Skeletal muscle tissue (tissue), 4 donors: ENCODE results near the gene SNUPN. TPM values are rescaled to one million over a fixed set of nuclear protein-coding genes. Genes with fewer than 3 reads are reported as not detected.
"Not testable (repeated sequence)": the region's sequence is repeated elsewhere in the genome, so short reads cannot be mapped to it uniquely, and the experiment has no call there.

Experiments used
- H3K27ac ChIP-seq: one replicate; pipeline ENCODE4 v1.7.0; 2013; ENCODE audit warnings: mild to moderate bottlenecking, low read depth, low read length, inconsistent platforms
- H3K27me3 ChIP-seq, 3 donors: one replicate each; pipeline ENCODE4 v1.7.0; 2013; ENCODE audit warnings: low read length in 3 of 3; ENCODE audit not compliant: control insufficient read depth in 3 of 3, insufficient read depth in 3 of 3
- H3K36me3 ChIP-seq, 3 donors: one replicate each; pipeline ENCODE4 v1.7.0; 2013; ENCODE audit warnings: low read length in 3 of 3; ENCODE audit not compliant: control insufficient read depth in 3 of 3, insufficient read depth in 3 of 3
- H3K4me1 ChIP-seq, 3 donors: one replicate each; pipeline ENCODE4 v1.7.0; 2013; ENCODE audit warnings: low read length in 3 of 3, mild to moderate bottlenecking in 3 of 3; ENCODE audit not compliant: control insufficient read depth in 3 of 3, insufficient read depth in 3 of 3
- H3K4me3 ChIP-seq, 3 donors: one replicate each; pipeline ENCODE4 v1.7.0; 2013; ENCODE audit warnings: low read length in 3 of 3
- H3K9ac ChIP-seq, 3 donors: one replicate each; pipeline ENCODE4 v1.7.0; 2013; ENCODE audit warnings: low read length in 3 of 3, mild to moderate bottlenecking in 3 of 3, moderate library complexity in 2 of 3, low read depth in 1 of 3
- H3K9me3 ChIP-seq, 3 donors: one replicate each; pipeline ENCODE4 v1.7.0; 2013; ENCODE audit warnings: low read length in 3 of 3; ENCODE audit not compliant: control insufficient read depth in 3 of 3
- total RNA-seq: library from RNA; depleted of rRNA; stranded (reverse); fragments of >200 nt; gene quantifications from one replicate; pipeline ENCODE4 v1.2.3, GENCODE V29; 2014
- donor health status: Osteomylitis.

SNUPN gene
- total RNA-seq, 1 donor from 2014 or later, result 18.3 TPM

GRCh38 chr15:75637245-75638009, 11.9 kb upstream of the SNUPN start:
- Histone ChIP-seq H3K4me3 (peak overlapping the region in 1 of 3 donors; percentile 67), H3K9me3 (no peaks in the 10 kb centered on the region), H3K9ac (peak overlapping the region in 2 of 3 donors; percentile 47 to 61), H3K27ac (peak overlapping the region; percentile 45), H3K36me3 (peaks cover 0 to 3% (median 0%) of the 10 kb centered on the region in 3 donors), H3K27me3 (no peaks in the 10 kb centered on the region), H3K4me1 (peaks cover 24 to 38% (median 31%) of the 10 kb centered on the region in 3 donors)

- no peak overlapping the region for H3K4me3 ChIP-seq
- H3K27me3 ChIP-seq, result no peaks in the 10 kb centered on the region
- no peak overlapping the region for H3K9ac ChIP-seq
- H3K27ac ChIP-seq, result no peak overlapping the region
- no peaks in the 10 kb centered on the region for H3K9me3 ChIP-seq
- peaks cover 0 to 3% (median 0%) of the 10 kb centered on the region in 3 donors for H3K36me3 ChIP-seq
- H3K4me1 ChIP-seq, result peaks cover 24 to 37% (median 31%) of the 10 kb centered on the region in 3 donors
These were observed 10.5 kb upstream of the SNUPN start for GRCh38 chr15:75636026-75636425.

GRCh38 chr15:75633922-75634321, 8.4 kb upstream of the SNUPN start:
- not testable (repeated sequence) for H3K9me3 ChIP-seq, H3K4me3 ChIP-seq, H3K27me3 ChIP-seq, H3K36me3 ChIP-seq, H3K9ac ChIP-seq, H3K27ac ChIP-seq
- H3K4me1 ChIP-seq, result peaks cover 16 to 19% (median 18%) of the 10 kb centered on the region in 3 donors

DNA sequence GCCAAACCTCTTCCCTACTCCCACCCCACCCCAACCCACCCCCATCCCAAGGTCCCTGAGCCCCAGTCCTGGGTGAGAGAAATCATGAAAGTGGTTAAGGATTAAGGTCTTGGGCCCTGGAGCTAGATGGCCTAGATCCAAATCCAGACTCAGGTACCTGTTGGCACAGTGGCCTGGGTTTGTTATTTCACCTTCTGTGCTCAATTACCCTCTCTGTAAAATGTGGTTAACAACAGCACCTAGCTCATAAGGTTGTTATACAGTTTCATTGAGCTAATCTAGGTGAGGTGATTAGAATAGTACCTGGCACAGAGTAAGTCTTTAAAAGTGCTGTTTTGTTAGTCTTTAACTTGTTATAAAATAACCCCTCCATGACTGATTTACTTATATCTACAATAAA, 6.4 kb upstream of the SNUPN start:
- Histone ChIP-seq H3K9me3 (no peaks in the 10 kb centered on the region), H3K27me3 (no peaks in the 10 kb centered on the region), H3K9ac (no peak overlapping the region), H3K4me3 (no peak overlapping the region), H3K27ac (no peak overlapping the region), H3K4me1 (peaks cover 0 to 1% (median under 1%) of the 10 kb centered on the region in 3 donors), H3K36me3 (no peaks in the 10 kb centered on the region)

GRCh38 chr15:75622505-75622904, 3.0 kb downstream of the SNUPN start:
- no peak overlapping the region for H3K9ac ChIP-seq
- peaks cover 13 to 22% (median 18%) of the 10 kb centered on the region in 3 donors for H3K36me3 ChIP-seq
- peaks cover 7 to 12% (median 9%) of the 10 kb centered on the region in 3 donors for H3K4me1 ChIP-seq
- H3K27me3 ChIP-seq, result no peaks in the 10 kb centered on the region
- H3K4me3 ChIP-seq, result no peak overlapping the region
- no peak overlapping the region for H3K27ac ChIP-seq
- no peaks in the 10 kb centered on the region for H3K9me3 ChIP-seq

GRCh38 chr15:75620841-75621391, 4.6 kb downstream of the SNUPN start:
- Histone ChIP-seq H3K27me3 (no peaks in the 10 kb centered on the region), H3K9ac (peak overlapping the region in 1 of 3 donors; percentile 34), H3K9me3 (no peaks in the 10 kb centered on the region), H3K36me3 (peaks cover 26 to 35% (median 33%) of the 10 kb centered on the region in 3 donors), H3K4me3 (peak overlapping the region in 1 of 3 donors; percentile 56), H3K4me1 (peaks cover 4 to 8% (median 7%) of the 10 kb centered on the region in 3 donors), H3K27ac (peak overlapping the region; percentile 50)

DNA sequence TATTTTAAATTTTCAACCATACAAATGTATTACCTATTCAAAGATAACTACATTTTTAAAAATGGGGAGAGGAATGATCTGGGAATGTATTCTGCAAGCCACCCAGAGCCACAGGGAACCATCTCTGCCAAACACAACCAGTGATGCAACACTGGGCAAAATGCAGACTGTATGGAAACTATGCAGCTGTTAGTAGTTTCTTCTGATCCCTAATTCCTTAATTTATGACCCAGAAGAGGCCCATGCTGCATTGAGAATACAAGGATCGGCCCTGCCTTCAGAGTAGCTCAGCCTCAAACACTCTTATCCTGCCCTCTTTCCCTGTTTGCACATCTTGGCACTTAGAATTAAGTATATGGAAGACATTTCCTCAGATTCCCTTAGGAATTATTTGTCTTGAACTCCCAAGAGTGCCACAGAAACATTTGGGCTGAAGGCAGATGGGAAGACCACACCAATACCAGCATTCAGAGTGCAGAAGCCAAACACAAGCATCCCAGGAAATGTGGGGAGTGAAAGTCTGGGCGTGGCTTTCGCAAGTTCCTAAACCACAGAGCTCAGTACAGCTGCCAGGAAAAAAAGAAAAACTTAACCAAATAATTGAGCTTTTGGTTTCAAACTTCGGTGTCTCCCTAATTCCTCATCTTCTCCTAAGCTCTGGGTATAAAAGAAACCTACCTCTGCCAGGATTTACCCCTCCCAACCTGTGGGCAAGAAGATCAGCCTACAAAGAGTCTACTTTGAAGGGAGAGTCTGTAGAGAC, 5.3 kb downstream of the SNUPN start:
- H3K9me3 ChIP-seq, result no peaks in the 10 kb centered on the region
- peak overlapping the region in 1 of 3 donors; percentile 56 for H3K4me3 ChIP-seq
- H3K27ac ChIP-seq, result peak overlapping the region; percentile 50
- peaks cover 31 to 39% (median 37%) of the 10 kb centered on the region in 3 donors for H3K36me3 ChIP-seq
- peaks cover 3 to 7% (median 5%) of the 10 kb centered on the region in 3 donors for H3K4me1 ChIP-seq
- no peaks in the 10 kb centered on the region for H3K27me3 ChIP-seq
- H3K9ac ChIP-seq, result no peak overlapping the region

GRCh38 chr15:75616766-75617165, 8.8 kb downstream of the SNUPN start:
- Histone ChIP-seq H3K4me1 (peaks cover 3 to 7% (median 5%) of the 10 kb centered on the region in 3 donors), H3K36me3 (peaks cover 45 to 63% (median 59%) of the 10 kb centered on the region in 3 donors), H3K9me3 (no peaks in the 10 kb centered on the region), H3K9ac (no peak overlapping the region), H3K27me3 (no peaks in the 10 kb centered on the region), H3K4me3 (no peak overlapping the region), H3K27ac (no peak overlapping the region)

- Histone ChIP-seq H3K27me3 (no peaks in the 10 kb centered on the region), H3K4me3 (no peak overlapping the region), H3K9me3 (no peaks in the 10 kb centered on the region), H3K36me3 (peaks cover 48 to 53% (median 49%) of the 10 kb centered on the region in 3 donors), H3K4me1 (no peaks in the 10 kb centered on the region), H3K27ac (no peak overlapping the region), H3K9ac (no peak overlapping the region)
These were observed 18.5 kb downstream of the SNUPN start for GRCh38 chr15:75606711-75607699.
